HG02588 (cell line): Measurements from ENCODE around the gene FAM234A.
"Not testable (repeated sequence)": the region's sequence is repeated elsewhere in the genome, so short reads cannot be mapped to it uniquely, and the experiment has no call there.

ENCODE experiments used
- ATAC-seq: cut with Tn5 transposase; IDR thresholded peaks from one replicate; pipeline ENCODE4 v1.9.1; 2021; ENCODE audit warnings: mild to moderate bottlenecking, moderate library complexity; ENCODE audit not compliant: unreplicated experiment

FAM234A gene

DNA sequence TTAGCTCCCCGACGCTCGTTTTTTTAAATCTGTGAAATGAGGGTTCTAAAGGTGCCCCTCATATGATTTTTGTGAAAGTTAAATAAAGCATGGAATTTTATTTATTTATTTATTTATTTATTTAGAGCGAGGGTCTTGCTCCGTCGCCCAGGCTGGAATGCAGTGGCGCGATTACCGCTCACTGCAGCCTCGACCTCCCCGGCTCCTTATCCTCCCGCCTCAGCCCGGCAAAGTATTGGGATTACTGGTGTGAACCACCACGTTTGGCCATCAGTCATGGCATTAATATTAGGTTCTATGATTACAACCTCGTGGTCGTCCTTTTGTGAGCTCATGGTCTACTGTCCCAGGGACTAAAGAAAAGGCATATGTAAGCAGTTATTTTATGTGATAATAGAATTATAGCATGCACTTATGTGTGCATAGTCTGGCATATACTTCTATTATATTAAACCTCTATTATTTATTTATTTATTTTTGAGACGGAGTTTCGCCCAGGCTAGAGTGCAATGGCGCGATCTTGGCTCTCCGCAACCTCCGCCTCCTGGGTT, 4.8 kb upstream of the FAM234A start:
- no peak for ATAC-seq

DNA sequence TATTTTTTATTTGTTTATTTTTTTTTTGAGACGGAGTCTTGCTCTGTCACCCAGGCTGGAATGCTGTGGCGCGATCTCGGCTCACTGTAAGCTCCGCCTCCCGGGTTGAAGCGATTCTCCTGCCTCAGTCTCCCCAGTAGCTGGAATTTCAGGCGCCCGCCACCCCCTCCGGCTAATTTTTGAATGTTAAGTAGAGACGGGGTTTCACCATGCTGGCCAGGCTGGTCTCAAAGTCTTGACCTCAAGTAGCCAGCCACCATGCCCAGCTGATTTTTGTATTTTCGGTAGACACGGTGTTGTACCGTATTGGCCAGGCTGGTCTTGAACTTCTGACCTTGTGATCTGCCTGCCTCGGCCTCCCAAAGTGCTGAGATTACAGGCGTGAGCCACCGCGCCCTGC, 4.3 kb upstream of the FAM234A start:
- not testable (repeated sequence) for ATAC-seq

DNA sequence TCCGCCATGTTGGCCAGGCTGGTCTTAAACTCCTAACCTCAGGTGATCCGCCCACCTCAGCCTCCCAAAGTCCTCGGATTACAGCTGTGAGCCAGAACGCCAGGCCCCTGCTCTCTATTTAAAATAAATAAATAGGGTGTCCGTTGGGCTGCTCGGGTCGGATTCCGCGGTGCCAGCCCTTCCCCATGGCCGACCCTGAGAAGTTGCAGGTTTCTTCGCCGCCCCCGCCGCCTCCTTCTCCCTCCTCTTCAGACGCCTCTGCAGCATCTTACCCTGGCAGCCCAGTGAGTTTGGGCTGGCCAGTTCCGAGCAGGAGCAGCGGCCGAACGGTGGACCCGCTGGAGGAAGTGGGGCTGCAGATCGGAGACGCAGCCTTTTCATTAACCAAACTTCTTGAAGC, 3.7 kb upstream of the FAM234A start:
- ATAC-seq = no peak

DNA sequence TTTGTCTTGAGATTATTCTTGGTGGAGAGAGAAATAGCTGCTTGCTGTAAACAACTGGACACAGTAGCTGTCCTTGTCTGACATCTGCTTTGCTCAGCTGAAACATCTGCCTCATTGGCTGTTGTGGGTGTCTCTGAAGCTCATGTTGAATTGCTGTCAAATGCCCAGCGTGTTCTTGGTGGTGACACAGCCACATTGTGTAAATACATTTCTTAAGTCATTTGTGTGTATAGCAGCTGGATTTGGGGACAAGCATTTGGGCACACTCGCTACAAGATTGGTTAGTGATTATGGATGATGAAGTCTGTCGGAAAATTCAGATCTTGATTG, 5.3 kb downstream of the FAM234A start:
- no peak for ATAC-seq

DNA sequence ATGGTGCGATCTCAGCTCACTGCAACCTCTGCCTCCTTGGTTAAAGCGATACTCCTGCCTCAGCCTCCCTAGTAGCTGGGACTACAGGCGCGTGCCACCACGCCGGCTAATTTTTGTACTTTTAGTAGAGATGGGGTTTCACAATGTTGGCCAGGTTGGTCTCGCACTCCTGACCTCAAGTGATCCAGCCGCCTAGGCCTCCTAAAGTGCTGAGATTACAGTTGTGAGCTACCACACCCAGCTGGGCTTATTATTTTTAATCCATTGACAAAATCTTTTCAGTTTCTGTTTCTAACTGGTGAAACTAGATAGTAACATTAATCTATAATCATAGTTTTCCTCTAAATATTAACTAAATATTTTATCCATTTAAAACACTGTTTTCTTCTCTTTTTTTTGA, 5.9 kb downstream of the FAM234A start:
- ATAC-seq = no peak

DNA sequence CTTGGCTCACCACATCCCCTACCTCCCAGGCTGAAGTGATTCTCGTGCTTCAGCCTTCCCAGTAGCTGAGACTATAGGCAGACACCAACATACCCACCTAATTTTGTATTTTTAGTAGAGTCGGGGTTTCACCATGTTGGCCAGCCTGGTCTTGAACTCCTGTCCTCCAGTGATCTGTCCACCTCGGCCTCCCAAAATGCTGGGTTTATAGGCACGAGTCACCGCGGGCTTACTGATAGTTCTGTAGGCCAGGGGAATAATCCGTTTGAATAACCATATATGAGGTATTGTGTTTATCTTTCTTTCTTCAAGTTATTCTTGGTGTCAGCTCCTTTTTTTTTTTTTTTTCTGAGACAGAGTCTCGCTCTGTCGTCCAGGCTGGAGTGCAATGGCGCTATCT, 7.7 kb downstream of the FAM234A start:
- no peak for ATAC-seq

DNA sequence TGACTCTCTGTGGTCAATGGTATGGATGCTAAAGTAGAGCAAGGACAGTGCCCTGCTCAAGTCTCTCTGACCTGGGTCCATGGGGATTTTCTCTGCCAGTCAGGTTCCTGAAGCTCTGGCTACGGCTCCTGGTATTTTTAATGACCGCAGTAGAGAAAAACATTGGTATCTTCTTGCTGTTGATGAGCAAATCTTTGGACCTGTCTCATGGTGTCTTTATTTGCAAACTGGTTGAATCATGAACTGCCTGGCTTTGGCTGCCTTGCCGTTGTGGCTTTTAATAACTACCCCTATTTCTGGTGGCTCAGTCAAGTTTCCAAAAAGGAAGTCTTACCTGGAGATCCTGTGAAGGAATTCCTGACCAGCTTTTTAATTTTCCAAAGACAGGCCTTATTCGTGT, 8.7 kb downstream of the FAM234A start:
- no peak for ATAC-seq

DNA sequence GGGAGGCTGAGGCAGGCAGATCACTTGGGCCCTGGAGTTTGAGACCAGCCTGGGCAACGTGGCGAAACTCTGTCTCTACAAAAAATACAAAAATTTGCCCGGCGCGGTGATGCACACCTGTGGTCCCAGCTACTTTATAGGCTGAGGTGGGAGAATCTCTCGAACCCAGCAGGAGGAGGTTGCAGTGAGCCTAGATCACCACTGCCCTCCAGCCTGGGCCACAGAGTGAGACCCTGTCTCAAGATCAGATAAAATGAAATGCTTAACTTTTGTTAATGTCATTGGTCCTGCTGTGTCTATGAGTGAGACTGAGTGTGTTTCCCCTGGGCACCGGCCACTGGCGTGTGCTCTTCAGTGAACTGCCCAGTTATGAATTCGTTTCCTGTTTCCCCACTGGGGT, 10.5 kb downstream of the FAM234A start:
- ATAC-seq = no peak

DNA sequence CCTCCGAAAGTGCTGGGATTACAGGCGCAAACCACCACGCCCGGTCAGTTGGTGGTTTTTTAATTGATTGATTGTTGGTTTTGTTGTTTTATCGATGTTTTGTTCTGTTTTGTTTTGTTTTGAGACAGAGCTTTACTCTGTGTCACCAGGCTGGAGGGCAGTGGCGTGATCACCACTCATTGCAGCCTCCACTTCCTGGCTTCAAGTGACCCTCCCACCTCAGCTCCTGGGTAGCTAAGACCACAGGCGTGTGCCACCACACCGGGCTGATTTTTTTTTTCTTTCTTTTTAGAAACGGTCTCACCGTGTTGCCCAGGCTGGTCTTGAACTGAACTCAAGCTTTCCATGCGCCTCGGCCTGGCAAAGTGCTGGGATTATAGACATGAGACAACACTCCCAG, 12.4 kb downstream of the FAM234A start:
- no peak for ATAC-seq

DNA sequence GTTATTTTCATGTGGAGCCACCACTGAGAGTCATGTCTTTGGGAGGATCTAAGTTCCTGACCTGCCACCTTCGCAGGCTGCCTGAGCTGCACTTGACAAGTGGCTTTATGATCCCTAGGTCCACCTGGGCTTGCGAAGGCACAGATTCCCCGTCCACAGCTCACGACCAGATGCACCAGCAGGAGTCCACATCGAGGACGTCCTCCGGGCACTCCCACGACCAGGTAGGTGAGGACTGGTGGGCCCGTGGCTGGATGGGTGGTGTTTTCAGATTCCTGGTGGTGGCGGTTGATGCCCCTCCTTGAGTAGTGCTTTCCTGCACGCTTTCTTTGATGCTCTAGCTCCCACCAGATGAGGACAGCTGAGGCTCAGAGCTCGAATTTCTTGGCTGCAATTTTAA, 14.8 kb downstream of the FAM234A start:
- no peak for ATAC-seq

DNA sequence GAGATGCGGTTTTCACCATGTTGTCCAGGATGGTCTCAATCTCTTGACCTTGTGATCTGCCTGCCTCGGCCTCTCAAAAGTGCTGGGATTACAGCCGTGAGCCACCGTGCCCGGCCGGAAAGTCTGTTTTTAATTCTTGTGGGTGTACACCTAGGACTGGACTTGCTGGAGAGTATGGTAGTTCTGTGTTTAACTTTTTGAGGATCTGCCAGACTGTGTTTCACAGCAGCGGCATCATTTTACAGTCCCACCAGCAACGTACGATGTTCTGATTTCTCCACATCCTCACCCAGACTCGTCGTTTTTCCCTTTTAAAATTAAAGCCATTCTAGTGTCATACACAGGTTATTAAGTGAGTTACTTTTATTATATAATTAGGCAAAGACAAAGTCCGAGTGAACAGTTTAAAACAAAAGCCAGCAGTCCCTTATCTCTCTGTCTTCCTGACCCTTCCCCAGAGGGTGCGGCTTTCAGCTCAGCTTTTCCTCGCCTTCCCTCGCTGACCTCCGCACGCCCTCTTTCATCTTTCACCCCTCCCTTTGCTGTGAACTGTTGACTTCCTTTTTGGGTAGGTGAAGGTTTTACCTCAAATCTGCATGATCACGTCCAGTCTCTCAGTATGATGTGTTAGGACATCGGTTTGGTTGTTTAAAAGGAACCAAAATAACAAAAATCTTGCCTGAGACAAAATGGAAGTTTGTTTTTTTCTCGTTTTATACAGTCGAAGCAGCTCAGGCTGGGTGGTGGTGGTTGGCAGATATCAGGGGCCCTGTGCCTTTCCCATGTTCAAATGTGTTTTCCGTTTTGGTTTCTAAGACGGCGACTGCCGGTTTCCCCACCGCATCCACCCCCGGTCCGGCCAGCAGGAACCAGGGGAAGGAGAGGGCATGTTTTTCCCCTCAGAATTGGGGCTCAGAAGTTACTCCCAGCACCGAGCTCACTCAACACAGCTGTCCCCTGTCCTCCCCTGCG, 18.0 kb downstream of the FAM234A start:
- no peak for ATAC-seq

DNA sequence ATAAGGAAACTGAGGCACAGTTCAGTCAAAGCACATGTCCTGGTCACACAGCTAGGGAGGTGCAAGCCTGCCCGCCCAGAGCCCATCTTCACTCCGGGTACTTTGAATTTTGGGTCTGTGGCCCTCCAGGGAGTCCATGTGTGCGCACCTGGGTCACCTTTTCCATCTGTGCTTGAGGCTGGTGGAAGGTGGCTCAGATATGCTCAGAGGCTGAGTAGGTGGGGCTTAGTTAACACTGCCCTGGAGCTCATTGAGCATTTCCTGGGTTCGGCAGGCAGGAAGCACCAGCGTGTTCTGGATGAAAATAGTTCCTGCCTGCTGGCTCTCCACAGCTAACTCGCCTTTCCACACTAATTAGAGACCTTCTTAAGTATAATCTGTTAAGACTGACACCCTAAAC, 19.2 kb downstream of the FAM234A start:
- ATAC-seq = no peak

DNA sequence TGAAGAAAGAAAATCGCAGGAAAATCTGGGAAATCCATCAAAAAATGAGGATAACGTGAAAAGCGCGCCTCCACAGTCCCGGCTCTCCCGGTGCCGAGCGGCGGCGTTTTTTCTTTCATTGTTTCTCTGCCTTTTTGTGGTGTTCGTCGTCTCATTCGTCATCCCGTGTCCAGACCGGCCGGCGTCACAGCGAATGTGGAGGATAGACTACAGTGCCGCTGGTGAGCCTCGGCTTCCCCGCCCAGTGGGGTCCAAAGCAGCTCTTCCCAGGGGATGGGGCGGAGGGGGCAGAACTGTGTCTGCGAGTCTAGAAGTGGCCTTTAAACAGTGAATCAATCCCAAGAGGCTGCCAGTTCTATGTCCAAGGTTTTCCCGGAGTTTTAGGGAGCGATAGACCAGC, 19.8 kb downstream of the FAM234A start:
- ATAC-seq = no peak

DNA sequence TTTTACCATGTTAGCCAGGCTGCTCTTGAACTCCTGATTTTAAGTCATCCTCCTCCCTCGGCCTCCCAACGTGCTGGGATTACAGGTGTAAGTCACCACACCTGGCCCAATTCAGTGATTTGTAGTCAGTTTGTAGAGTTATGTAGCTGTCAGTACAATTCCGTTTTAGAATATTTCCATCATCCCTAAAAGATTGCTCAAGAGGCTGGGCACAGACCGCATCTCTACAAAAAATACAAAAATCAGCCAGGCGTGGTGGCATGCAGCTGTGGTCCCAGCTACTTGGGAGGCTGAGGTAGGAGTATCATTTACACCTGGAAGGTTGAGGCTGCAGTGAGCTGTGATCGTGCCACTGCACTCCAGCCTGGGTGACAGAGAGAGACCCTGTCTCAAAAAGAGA, 20.6 kb downstream of the FAM234A start:
- no peak for ATAC-seq

DNA sequence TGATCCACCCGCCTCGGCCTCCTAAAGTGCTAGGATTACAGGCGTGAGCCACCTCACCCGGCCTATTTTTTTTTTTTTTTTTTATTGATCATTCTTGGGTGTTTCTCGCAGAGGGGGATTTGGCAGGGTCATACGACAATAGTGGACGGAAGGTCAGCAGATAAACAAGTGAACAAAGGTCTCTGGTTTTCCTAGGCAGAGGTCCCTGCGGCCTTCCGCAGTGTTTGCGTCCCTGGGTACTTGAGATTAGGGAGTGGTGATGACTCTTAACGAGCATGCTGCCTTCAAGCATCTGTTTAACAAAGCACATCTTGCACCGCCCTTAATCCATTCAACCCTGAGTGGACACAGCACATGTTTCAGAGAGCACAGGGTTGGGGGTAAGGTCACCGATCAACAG, 23.5 kb downstream of the FAM234A start:
- not testable (repeated sequence) for ATAC-seq

DNA sequence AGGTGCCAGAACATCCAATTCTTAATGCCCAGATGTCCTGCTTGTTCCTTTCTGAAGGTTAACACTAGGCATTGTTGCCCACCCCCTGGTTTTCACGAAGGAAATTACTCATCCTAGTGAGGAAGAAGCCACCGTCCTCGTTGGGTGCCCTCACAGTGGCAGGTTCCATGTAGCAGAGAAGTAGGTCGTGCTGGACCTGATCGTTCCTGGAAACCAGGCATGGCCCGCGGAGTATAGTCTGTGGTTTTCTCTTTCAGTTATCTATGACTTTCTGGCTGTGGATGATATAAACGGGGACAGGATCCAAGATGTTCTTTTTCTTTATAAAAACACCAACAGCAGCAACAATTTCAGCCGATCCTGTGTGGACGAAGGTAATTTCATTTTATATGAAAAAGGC, 24.6 kb downstream of the FAM234A start:
- no peak for ATAC-seq

DNA sequence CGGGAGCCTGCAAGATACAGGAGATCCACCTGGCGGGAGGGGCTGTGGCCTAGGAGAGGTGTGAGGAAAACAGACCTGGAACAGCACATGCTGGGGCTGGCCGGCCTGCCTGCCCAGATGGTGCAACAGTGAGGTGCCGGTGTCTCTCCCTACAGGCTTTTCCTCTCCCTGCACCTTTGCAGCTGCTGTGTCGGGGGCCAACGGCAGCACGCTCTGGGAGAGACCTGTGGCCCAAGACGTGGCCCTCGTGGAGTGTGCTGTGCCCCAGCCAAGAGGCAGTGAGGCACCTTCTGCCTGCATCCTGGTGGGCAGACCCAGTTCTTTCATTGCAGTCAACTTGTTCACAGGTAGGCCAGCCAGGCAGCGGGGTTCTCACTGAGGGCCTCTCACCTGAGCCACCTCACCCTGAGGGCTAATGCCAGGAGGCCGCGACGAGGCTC, 25.2 kb downstream of the FAM234A start:
- no peak for ATAC-seq

DNA sequence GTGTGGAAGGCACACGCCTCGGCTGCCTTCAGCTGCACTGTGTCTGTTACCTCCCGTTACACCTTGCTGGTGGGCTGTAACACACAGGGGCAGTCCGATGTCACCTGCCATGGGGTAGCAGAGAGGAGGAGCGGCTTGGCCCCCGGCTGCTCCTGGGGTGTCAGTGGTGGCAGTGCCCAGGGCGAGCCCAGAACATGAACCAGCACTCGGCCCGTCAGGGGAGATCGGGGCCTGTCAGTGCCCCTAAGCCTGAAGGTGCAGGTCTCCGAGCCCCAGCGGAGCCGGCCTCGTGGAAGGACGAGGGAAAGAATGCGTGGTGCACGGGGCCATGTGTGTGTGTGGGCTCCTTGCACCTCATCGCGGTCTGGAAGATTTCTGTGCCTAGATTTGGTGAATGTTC, 25.7 kb downstream of the FAM234A start:
- ATAC-seq = no peak

DNA sequence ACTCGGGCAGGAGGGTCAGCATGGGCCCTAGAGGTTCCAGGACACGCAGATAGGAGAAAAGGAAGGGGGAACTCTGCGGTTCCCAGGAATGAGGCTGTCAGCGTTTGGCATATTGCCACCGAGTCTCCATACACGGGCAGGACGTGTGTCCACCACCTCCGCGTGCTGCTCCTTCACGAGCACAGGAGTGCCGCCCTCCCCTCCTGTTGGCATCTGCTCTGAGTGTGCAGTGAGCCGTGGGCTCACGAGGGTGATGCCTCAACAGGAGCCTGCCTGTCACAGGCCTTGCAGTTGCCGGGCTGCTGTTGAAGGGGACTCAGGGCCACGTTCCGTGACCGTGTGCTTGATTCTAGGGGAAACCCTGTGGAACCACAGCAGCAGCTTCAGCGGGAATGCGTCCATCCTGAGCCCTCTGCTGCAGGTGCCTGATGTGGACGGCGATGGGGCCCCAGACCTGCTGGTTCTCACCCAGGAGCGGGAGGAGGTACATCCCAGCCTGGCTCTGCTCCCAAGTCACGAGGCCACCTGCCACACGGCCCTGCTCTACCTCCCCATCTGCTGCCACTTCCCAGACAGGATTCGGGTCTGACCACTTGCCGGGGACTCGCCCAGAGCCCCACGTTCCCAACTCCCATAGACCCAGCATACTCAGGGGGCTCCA, 26.5 kb downstream of the FAM234A start:
- ATAC-seq = no peak

DNA sequence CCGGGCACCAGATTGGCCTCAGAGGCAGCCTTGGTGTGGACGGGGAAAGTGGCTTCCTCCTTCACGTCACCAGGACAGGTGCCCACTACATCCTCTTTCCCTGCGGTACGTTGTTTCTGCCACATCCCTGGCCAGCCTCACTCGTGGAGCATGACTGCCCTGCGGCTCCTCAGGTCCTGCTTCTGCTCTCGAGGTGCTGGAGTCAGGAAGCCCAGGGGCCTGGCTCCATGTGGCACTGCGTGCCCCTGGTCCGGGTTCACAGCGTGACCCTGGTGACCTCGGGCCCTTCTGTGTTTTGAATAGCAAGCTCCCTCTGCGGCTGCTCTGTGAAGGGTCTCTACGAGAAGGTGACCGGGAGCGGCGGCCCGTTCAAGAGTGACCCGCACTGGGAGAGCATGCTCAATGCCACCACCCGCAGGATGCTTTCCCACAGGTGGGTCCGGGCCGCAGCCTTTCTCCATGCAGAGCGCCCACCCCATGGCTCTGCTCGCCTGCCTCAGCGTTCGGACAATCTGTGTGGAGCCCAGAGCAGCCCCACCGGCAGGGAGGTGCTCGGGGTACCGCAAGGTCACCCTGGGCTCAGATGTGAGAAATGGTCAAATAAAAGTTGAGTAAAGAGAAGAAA, 27.6 kb downstream of the FAM234A start:
- no peak for ATAC-seq

DNA sequence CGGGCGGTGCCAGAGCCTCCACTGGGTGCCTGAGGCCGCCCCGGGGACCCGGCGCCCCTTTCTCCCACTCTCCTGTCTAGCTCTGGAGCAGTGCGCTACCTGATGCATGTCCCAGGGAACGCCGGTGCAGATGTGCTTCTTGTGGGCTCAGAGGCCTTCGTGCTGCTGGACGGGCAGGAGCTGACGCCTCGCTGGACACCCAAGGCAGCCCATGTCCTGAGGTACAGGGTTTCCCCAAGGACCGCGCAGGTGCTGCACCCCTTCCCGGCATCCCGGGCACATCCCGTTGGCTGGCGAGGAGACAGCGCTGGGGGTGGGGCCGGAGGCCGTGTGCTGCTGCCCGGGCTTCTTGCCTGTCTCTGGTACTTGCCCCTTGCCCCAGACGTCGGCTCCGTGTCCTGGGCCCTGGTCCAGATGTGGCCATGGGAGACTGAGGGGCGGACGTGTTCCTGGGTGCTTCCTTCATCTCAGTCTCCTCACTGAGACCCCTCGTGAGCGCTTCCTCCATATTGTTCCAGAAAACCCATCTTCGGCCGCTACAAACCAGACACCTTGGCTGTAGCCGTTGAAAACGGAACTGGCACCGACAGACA, 28.7 kb downstream of the FAM234A start:
- no peak for ATAC-seq
